Gastroesophageal sphincter (tissue), 4 donors: ENCODE measurements around the gene PBX3. TPM values are rescaled to one million over a fixed set of nuclear protein-coding genes. Genes with fewer than 3 reads are reported as not detected.

Source experiments
- ATAC-seq: fragments of 150-250 bp; one replicate; pipeline ENCODE4 v1.9.1; 2016; ENCODE audit warnings: mild to moderate bottlenecking, moderate library complexity
- H3K27ac ChIP-seq, 4 donors: fragments of 200-600 bp; sonication (generic) in 3 of 4; 1 replicate in 3 of 4; 2 replicates in 1 of 4; pipeline ENCODE4 v1.5.1; 2016 to 2019
- H3K27me3 ChIP-seq: fragments of 200-600 bp; sonication (generic); one replicate; pipeline ENCODE4 v1.5.1; 2019
- H3K36me3 ChIP-seq, 2 donors: fragments of 200-600 bp; sonication (generic); one replicate each; pipeline ENCODE4 v1.5.1; 2019; ENCODE audit warnings: control low read depth in 1 of 2
- H3K4me1 ChIP-seq, 3 donors: fragments of 200-600 bp; sonication (generic); 1 replicate in 2 of 3; 2 replicates in 1 of 3; pipeline ENCODE4 v1.5.1; 2016 to 2019; ENCODE audit warnings: control low read depth in 2 of 3
- H3K4me3 ChIP-seq, 2 donors: fragments of 200-600 bp; sonication (generic); one replicate each; pipeline ENCODE4 v1.5.1; 2019; ENCODE audit warnings: mild to moderate bottlenecking in 1 of 2, moderate library complexity in 1 of 2
- H3K9me3 ChIP-seq, 3 donors: fragments of 200-600 bp; sonication (generic); one replicate each; pipeline ENCODE4 v1.5.1; 2017 to 2019; ENCODE audit warnings: control low read depth in 2 of 3
- EP300 ChIP-seq: sonication (generic); formaldehyde crosslinking; IDR thresholded peaks from one replicate; pipeline ENCODE4 v1.6.1; 2017; ENCODE audit warnings: antibody characterized with exemption, mild to moderate bottlenecking
- POLR2A ChIP-seq, 2 donors: fragments of 450-650 bp; IDR thresholded peaks; one replicate each; pipeline ENCODE4 v1.6.1; 2017; ENCODE audit warnings: antibody characterized with exemption in 2 of 2, mild to moderate bottlenecking in 2 of 2, moderate library complexity in 1 of 2
- POLR2AphosphoS5 ChIP-seq: sonication (generic); formaldehyde crosslinking; IDR thresholded peaks from one replicate; pipeline ENCODE4 v1.6.1; 2017; ENCODE audit warnings: antibody characterized with exemption
- WGBS, 2 donors: methylation state at CpG; one replicate each; pipeline ENCODE4 v1.1.5; 2018; ENCODE audit warnings: low coverage in 1 of 2; 5-methylcytosine and 5-hydroxymethylcytosine counted together
- total RNA-seq, 4 donors: library from RNA; depleted of rRNA; stranded (reverse); fragments of >200 nt; gene quantifications; one replicate each; pipeline ENCODE4 v1.1.0, GENCODE V29; 2016
- TF ChIP-seq, protein P1 (sequence below), 4 experiments: fragments of 200-600 bp in 2 of 4; fragments of 450-650 bp in 2 of 4; sonication (generic) in 1 of 4; IDR thresholded peaks; one replicate each; pipeline ENCODE4 v1.5.1; 2017 to 2019; ENCODE audit warnings: antibody characterized with exemption in 4 of 4, mild to moderate bottlenecking in 2 of 4, moderate library complexity in 2 of 4

The PBX3 gene
- total RNA-seq, 4 donors from 2014 or later: 59.9 to 81.4 (median 71.8) TPM

DNA sequence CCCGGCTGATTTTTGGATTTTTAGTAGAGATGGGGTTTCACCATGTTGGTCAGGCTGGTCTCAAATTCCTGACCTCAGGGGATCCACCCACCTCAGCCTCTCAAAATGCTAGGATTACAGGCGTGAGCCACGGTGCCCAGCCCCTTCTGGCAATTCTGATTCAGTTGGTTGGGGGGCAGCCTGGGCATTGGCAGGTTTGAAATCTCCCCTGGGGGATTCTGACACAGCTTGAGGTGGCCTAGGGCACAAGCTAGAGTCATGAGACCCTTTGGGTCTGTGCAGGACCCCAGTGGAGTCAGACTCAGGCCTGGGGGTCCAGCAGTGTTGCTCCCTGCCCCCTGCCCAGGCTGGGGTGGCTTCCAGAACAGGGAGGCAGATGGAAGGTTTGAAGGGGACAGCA, 239.8 kb downstream of the PBX3 start:
- Histone ChIP-seq H3K27me3 (no peaks in the 10 kb centered on the region), H3K4me1 (no peaks in the 10 kb centered on the region), H3K4me3 (no peak overlapping the region), H3K9me3 (no peaks in the 10 kb centered on the region), H3K36me3 (no peaks in the 10 kb centered on the region), H3K27ac (no peak overlapping the region)
- ATAC-seq: no peak
- TF ChIP-seq EP300: no peak
- TF ChIP-seq, protein P1, sequence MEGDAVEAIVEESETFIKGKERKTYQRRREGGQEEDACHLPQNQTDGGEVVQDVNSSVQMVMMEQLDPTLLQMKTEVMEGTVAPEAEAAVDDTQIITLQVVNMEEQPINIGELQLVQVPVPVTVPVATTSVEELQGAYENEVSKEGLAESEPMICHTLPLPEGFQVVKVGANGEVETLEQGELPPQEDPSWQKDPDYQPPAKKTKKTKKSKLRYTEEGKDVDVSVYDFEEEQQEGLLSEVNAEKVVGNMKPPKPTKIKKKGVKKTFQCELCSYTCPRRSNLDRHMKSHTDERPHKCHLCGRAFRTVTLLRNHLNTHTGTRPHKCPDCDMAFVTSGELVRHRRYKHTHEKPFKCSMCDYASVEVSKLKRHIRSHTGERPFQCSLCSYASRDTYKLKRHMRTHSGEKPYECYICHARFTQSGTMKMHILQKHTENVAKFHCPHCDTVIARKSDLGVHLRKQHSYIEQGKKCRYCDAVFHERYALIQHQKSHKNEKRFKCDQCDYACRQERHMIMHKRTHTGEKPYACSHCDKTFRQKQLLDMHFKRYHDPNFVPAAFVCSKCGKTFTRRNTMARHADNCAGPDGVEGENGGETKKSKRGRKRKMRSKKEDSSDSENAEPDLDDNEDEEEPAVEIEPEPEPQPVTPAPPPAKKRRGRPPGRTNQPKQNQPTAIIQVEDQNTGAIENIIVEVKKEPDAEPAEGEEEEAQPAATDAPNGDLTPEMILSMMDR (IDR thresholded peaks at IDR 0.05): no peak
- no peak for TF ChIP-seq POLR2A (IDR thresholded peaks at IDR 0.05)
- no peak for TF ChIP-seq POLR2AphosphoS5
- no CpG with 5 or more reads among the region's 3 CpGs for WGBS, 2 donors

GRCh38 chr9:125987420-125987819, 240.2 kb downstream of the PBX3 start:
- WGBS, 2 donors: 100% methylated on average over 1 of the region's 5 CpGs
- Histone ChIP-seq H3K4me3 (no peak overlapping the region), H3K9me3 (no peaks in the 10 kb centered on the region), H3K36me3 (no peaks in the 10 kb centered on the region), H3K4me1 (no peaks in the 10 kb centered on the region), H3K27me3 (no peaks in the 10 kb centered on the region), H3K27ac (no peak overlapping the region)
- TF ChIP-seq EP300 (no peak), POLR2A (IDR thresholded peaks at IDR 0.05) (no peak), POLR2AphosphoS5 (no peak)
- TF ChIP-seq, protein P1 (IDR thresholded peaks at IDR 0.05): no peak
- no peak for ATAC-seq

DNA sequence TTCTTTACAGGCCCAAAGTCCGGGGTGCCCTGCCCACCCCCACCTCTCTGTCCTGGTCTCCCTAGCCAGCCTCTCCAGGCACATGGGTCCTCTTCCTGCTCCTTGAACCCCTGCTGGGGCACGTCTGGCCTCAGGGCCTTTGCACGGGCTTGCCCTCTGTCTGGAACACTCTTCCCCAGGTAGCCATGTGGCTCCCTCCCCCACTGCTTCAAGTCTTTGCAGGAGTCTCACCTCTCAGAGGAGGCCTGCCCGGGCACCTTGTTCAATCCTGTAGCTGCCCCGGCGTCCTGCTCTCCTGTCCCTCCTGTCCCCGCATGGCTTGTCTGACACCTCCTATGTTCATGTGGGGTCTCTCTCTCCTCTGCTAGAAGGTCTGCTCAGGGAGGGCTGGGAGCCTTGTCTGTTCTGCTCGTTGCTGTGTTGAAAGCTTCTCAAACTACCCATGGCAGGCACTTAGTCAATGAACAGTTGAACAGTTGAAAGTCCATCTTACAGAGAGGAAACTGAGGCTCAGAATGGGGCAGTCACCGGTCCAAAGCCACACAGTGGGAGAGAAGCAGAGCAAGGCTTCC, 241.4 kb downstream of the PBX3 start:
- H3K4me3 ChIP-seq: no peak overlapping the region
- 77 to 87% methylated on average over 3 to 5 of the region's 9 CpGs for WGBS, 2 donors
- no peaks in the 10 kb centered on the region for H3K9me3 ChIP-seq
- H3K27me3 ChIP-seq: no peaks in the 10 kb centered on the region
- no peaks in the 10 kb centered on the region for H3K36me3 ChIP-seq
- H3K27ac ChIP-seq: no peak overlapping the region
- no peak for ATAC-seq
- no peaks in the 10 kb centered on the region for H3K4me1 ChIP-seq
- no peak for TF ChIP-seq POLR2A (IDR thresholded peaks at IDR 0.05)
- no peak for TF ChIP-seq POLR2AphosphoS5
- TF ChIP-seq, protein P1 (IDR thresholded peaks at IDR 0.05): no peak
- no peak for TF ChIP-seq EP300

DNA sequence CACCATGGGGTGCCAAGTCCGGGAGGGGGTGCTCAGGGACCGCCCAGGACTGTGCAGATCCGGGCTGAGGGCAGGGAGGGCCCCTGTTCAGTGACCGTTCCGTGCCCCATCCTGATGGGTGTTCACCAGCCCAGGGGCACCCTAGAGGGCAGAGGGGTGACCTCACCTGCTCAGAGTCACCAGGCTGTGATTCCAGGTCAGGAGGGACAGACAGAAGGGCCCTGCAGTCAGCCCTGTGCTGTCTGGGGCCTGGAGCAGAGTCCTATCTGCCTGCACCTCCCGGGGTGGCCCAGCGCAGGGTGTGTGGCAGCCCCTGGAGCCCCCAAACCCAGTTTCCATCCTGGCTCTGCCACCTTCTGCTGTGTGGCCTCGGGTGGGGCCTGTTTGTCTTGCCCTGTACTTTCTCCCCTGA, 241.9 kb downstream of the PBX3 start:
- WGBS, 2 donors: no CpG with 5 or more reads among the region's 8 CpGs
- ATAC-seq: no peak

More for the DNA sequence above, 241.9 kb downstream of the PBX3 start:
- no peaks in the 10 kb centered on the region for H3K4me1 ChIP-seq
- H3K27me3 ChIP-seq: no peaks in the 10 kb centered on the region
- no peaks in the 10 kb centered on the region for H3K9me3 ChIP-seq
- no peak overlapping the region for H3K27ac ChIP-seq
- H3K36me3 ChIP-seq: no peaks in the 10 kb centered on the region
- no peak overlapping the region for H3K4me3 ChIP-seq
- no peak for TF ChIP-seq EP300
- no peak for TF ChIP-seq POLR2A (IDR thresholded peaks at IDR 0.05)
- TF ChIP-seq POLR2AphosphoS5: no peak
- TF ChIP-seq, protein P1 (IDR thresholded peaks at IDR 0.05): no peak
